HTERT RPE-1 (cell line): Measurements from ENCODE around the gene MAP7.
"Not testable (repeated sequence)": the region's sequence is repeated elsewhere in the genome, so short reads cannot be mapped to it uniquely, and the experiment has no call there.

Source experiments
- in situ Hi-C: fragments of 300-500 bp; cut with MboI; formaldehyde crosslinking; loops from 4 replicates; pipeline ENCODE4 v1.14.3; 2020; ENCODE audit warnings: low sequenced_read_pairs

The MAP7 gene

GRCh38 chr6:136398453-136398852, 151.8 kb downstream of the MAP7 start:
- in situ Hi-C loops: no loop called here

- in situ Hi-C loops: no loop called here
Observed at GRCh38 chr6:136396908-136397307, 153.3 kb downstream of the MAP7 start.

GRCh38 chr6:136390959-136391358, 159.3 kb downstream of the MAP7 start:
- in situ Hi-C loops: not testable (repeated sequence)

GRCh38 chr6:136387316-136387715, 162.9 kb downstream of the MAP7 start:
- in situ Hi-C loops: no loop called here

- in situ Hi-C loops: no loop called here
Observed at GRCh38 chr6:136383268-136383937, 166.8 kb downstream of the MAP7 start.

GRCh38 chr6:136382676-136383252, 167.5 kb downstream of the MAP7 start:
- in situ Hi-C loops: no loop called here

GRCh38 chr6:136378888-136379287, 171.3 kb downstream of the MAP7 start:
- in situ Hi-C loops: no loop called here

- in situ Hi-C loops: not testable (repeated sequence)
Observed at GRCh38 chr6:136375836-136376235, 174.4 kb downstream of the MAP7 start.

GRCh38 chr6:136371959-136372358, 178.3 kb downstream of the MAP7 start:
- in situ Hi-C loops: no loop called here

GRCh38 chr6:136370988-136371728, 179.1 kb downstream of the MAP7 start:
- in situ Hi-C loops: no loop called here

- in situ Hi-C loops: no loop called here
Observed at GRCh38 chr6:136365776-136366354, 184.4 kb downstream of the MAP7 start.

- in situ Hi-C loops: no loop called here
Observed at GRCh38 chr6:136362421-136363356, 187.5 kb downstream of the MAP7 start.

- in situ Hi-C loops: no loop called here
Observed at GRCh38 chr6:136361787-136362186, 188.4 kb downstream of the MAP7 start.

- in situ Hi-C loops: no loop called here
Observed at GRCh38 chr6:136360783-136361182, 189.4 kb downstream of the MAP7 start.

GRCh38 chr6:136359851-136360250, 190.4 kb downstream of the MAP7 start:
- in situ Hi-C loops: no loop called here

GRCh38 chr6:136351518-136352110, 198.6 kb downstream of the MAP7 start:
- in situ Hi-C loops: no loop called here

- in situ Hi-C loops: no loop called here
Observed at GRCh38 chr6:136350914-136351313, 199.3 kb downstream of the MAP7 start.

- in situ Hi-C loops: no loop called here
Observed at GRCh38 chr6:136347847-136348246, 202.4 kb downstream of the MAP7 start.

GRCh38 chr6:136345145-136345544, 205.1 kb downstream of the MAP7 start:
- in situ Hi-C loops: no loop called here

- in situ Hi-C loops: no loop called here
Observed at GRCh38 chr6:136344420-136344819, 205.8 kb downstream of the MAP7 start.
